Tibial nerve (tissue), 4 donors: ENCODE data around the gene KLHL9. TPM values are rescaled to one million over a fixed set of nuclear protein-coding genes. Genes with fewer than 3 reads are reported as not detected.
"Not testable (repeated sequence)": the region's sequence is repeated elsewhere in the genome, so short reads cannot be mapped to it uniquely, and the experiment has no call there.

Experiments
- DNase-seq, 2 donors: peaks; one replicate each; pipeline ENCODE4 v3.0.0-alpha.2; 2019; ENCODE audit warnings: low spot score in 2 of 2
- H3K27ac ChIP-seq, 4 donors: fragments of 200-600 bp; sonication (generic) in 3 of 4; one replicate each; pipeline ENCODE4 v1.5.1; 2017 to 2019; ENCODE audit warnings: mild to moderate bottlenecking in 1 of 4
- H3K27me3 ChIP-seq, 2 donors: fragments of 200-600 bp; sonication (generic) in 1 of 2; one replicate each; pipeline versions ENCODE4 v1.5.1 to v1.6.0; 2017 to 2019
- H3K36me3 ChIP-seq, 3 donors: fragments of 200-600 bp; sonication (generic); one replicate each; pipeline ENCODE4 v1.5.1; 2018 to 2019
- H3K4me1 ChIP-seq, 4 donors: fragments of 200-600 bp; sonication (generic) in 3 of 4; one replicate each; pipeline ENCODE4 v1.5.1; 2017 to 2019
- H3K4me3 ChIP-seq, 4 donors: fragments of 200-600 bp; sonication (generic) in 3 of 4; one replicate each; pipeline ENCODE4 v1.5.1; 2017 to 2019; ENCODE audit warnings: mild to moderate bottlenecking in 1 of 4, moderate library complexity in 1 of 4
- H3K9me3 ChIP-seq, 4 donors: fragments of 200-600 bp; sonication (generic) in 3 of 4; one replicate each; pipeline ENCODE4 v1.5.1; 2017 to 2019
- EP300 ChIP-seq, 2 donors: sonication (generic); formaldehyde crosslinking; IDR thresholded peaks; one replicate each; pipeline ENCODE4 v1.6.1; 2017; ENCODE audit warnings: antibody characterized with exemption in 2 of 2, mild to moderate bottlenecking in 1 of 2
- POLR2A ChIP-seq, 2 donors: fragments of 450-650 bp; IDR thresholded peaks; one replicate each; pipeline ENCODE4 v1.6.1; 2017; ENCODE audit warnings: antibody characterized with exemption in 2 of 2, mild to moderate bottlenecking in 2 of 2, moderate library complexity in 2 of 2
- WGBS, 2 donors: methylation state at CpG; one replicate each; pipeline ENCODE4 v1.1.5; 2018; 5-methylcytosine and 5-hydroxymethylcytosine counted together
- total RNA-seq, 4 donors: library from RNA; depleted of rRNA; stranded (reverse); fragments of >200 nt; gene quantifications; one replicate each; pipeline ENCODE4 v1.1.0, GENCODE V29; 2016
- TF ChIP-seq, protein P1 (sequence below), 5 experiments: fragments of 200-600 bp in 3 of 5; fragments of 450-650 bp in 2 of 5; sonication (generic) in 3 of 5; IDR thresholded peaks; one replicate each; pipeline ENCODE4 v1.5.1; 2016 to 2019; ENCODE audit warnings: antibody characterized with exemption in 5 of 5, mild to moderate bottlenecking in 3 of 5, moderate library complexity in 2 of 5

KLHL9 gene, protein sequence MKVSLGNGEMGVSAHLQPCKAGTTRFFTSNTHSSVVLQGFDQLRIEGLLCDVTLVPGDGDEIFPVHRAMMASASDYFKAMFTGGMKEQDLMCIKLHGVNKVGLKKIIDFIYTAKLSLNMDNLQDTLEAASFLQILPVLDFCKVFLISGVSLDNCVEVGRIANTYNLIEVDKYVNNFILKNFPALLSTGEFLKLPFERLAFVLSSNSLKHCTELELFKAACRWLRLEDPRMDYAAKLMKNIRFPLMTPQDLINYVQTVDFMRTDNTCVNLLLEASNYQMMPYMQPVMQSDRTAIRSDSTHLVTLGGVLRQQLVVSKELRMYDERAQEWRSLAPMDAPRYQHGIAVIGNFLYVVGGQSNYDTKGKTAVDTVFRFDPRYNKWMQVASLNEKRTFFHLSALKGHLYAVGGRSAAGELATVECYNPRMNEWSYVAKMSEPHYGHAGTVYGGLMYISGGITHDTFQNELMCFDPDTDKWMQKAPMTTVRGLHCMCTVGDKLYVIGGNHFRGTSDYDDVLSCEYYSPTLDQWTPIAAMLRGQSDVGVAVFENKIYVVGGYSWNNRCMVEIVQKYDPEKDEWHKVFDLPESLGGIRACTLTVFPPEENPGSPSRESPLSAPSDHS
- 10 to 100 TPM; 19.8 to 30.2 (median 25.7) TPM for total RNA-seq

DNA sequence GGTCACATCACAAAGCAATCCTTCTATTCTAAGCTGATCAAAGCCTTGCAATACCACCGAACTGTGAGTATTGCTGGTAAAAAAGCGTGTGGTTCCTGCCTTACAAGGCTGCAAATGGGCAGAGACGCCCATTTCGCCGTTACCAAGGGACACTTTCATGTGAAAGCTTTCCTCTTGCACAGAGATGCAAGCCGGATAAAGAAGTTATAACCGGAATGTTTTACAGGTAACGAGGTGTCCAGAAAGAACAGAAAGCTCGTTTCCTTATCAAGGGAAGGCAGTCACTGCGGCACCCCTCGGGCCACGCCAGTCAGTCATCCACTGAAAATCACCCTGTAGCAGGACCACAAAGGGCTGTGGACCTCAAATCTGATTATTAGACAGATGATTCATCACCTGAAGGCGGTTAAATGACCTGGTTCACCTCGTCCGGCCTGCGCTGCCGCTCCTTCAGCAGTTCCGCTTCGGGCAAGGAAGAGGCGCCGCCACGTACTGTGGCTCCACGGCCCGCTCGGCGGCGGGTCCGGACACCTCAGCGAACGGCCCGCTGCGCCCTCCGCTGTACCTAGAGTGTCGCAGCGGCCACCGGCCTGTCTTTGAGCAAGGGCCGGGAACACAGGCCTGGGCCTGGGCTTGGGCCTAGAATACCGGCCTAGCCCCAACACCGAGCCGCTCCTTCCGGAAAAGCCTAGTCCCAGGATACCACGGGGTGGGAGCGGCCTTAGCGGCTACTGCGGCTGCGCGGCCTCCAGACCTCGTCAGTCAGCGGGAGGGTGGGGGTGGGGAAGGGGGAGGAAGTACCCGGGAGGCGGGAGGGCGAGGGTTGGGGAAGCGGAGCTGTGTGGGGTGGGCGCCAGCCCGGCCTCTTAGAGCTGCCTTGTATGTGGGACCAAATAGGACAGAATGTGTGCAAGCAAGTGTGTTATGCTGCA, at the start of gene KLHL9:
KLHL9 (minus strand) TSS at position 704 of the 932 bp plus-strand sequence; CDS start at position 159, 545 bp downstream.
- Histone ChIP-seq H3K4me1 (peaks cover 4 to 50% (median 24%) of the 10 kb centered on the region in 4 donors), H3K4me3 (peak within 1 kb of the TSS; percentile 68 to 92 (median 79)), H3K36me3 (no peaks in the 10 kb centered on the region), H3K27ac (peak within 1 kb of the TSS; percentile 83 to 94 (median 92)), H3K9me3 (no peaks in the 10 kb centered on the region), H3K27me3 (no peaks in the 10 kb centered on the region)
- peak in 1 of 2 donors; percentile 95 for TF ChIP-seq EP300 (IDR thresholded peaks at IDR 0.05)
- peak; percentile 42 to 72 for TF ChIP-seq POLR2A (IDR thresholded peaks at IDR 0.05)
- TF ChIP-seq, protein P1, sequence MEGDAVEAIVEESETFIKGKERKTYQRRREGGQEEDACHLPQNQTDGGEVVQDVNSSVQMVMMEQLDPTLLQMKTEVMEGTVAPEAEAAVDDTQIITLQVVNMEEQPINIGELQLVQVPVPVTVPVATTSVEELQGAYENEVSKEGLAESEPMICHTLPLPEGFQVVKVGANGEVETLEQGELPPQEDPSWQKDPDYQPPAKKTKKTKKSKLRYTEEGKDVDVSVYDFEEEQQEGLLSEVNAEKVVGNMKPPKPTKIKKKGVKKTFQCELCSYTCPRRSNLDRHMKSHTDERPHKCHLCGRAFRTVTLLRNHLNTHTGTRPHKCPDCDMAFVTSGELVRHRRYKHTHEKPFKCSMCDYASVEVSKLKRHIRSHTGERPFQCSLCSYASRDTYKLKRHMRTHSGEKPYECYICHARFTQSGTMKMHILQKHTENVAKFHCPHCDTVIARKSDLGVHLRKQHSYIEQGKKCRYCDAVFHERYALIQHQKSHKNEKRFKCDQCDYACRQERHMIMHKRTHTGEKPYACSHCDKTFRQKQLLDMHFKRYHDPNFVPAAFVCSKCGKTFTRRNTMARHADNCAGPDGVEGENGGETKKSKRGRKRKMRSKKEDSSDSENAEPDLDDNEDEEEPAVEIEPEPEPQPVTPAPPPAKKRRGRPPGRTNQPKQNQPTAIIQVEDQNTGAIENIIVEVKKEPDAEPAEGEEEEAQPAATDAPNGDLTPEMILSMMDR (IDR thresholded peaks at IDR 0.05), result no peak
- DNase-seq, result peak; percentile 80
- WGBS, 2 donors, result 0 to 4% methylated on average over 20 to 55 of the region's 55 CpGs

DNA sequence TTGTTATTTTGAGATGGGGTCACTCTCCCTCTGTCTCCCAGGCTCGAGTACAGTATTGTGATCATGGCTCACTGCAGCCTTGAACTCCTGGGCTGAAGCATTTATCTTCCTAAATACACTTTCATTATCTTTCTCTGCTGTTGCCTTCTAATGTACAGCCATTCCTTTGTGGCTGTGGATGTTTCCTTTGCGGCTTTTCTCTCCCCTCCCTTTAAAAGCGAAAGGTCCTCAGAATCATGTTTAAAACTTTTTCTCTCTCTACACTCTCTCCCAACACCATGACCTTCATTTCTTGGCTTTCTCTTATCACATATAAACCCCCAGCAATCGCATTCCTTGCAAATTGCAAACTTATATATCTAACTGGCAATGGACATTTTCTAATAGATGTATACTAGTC, 48.4 kb upstream of the KLHL9 start:
- H3K36me3 ChIP-seq, result no peaks in the 10 kb centered on the region
- H3K4me1 ChIP-seq, result peaks cover 0 to 9% (median 4%) of the 10 kb centered on the region in 4 donors
- H3K9me3 ChIP-seq, result no peaks in the 10 kb centered on the region
- 72 to 73% methylated on average over 4 of the region's 4 CpGs for WGBS, 2 donors
- H3K27ac ChIP-seq, result no peak overlapping the region
- DNase-seq, result no peak
- peaks cover 0 to 30% of the 10 kb centered on the region in 2 donors for H3K27me3 ChIP-seq
- TF ChIP-seq, protein P1 (IDR thresholded peaks at IDR 0.05), result no peak
- TF ChIP-seq EP300 (IDR thresholded peaks at IDR 0.05) (no peak), POLR2A (IDR thresholded peaks at IDR 0.05) (no peak)
- no peak overlapping the region for H3K4me3 ChIP-seq

DNA sequence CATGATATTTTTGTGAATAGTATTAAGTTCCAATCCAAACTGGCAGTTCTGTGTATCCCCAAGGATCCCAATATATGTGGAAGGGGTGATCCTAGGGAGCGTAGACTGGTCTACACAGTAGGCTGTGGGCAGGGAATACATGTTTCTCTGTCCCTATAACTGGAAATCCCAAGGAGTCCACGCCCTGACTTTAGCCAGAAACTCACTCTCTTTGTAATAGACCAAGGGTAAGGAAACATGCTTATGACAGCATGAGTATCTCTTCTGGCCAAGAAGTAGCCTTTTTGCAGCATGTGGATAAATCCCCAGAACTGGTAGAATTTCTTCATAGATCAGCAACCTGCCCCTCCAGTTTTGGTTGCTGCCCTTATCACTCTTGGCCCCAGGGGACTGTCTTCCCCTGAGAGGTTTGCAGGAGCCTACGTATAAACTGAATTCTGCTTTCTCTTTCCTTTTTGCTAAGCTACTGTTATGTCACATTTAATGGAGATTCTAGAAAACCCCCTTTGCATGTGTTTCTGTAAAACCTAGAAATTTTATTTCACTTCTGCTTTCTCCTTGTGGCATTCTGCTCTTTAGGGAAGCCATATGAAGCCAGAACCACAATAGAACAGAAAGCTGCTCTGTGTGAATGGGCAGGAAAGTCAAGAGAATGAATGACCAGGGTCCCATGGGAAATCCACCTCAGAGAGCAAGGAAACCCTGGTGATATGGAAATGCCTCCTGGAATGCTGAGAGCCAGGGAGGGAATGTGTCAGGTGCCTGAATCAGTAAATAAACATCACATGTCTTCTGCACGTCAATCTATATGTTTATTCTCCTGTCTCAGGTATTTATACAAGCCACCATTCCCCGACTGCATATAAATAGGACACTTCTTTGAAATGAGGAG, 46.5 kb upstream of the KLHL9 start:
- TF ChIP-seq, protein P1 (IDR thresholded peaks at IDR 0.05), result no peak
- TF ChIP-seq POLR2A (IDR thresholded peaks at IDR 0.05), result no peak
- TF ChIP-seq EP300 (IDR thresholded peaks at IDR 0.05), result no peak
- peak overlapping the region in 1 of 4 donors; percentile 16 for H3K4me3 ChIP-seq
- no peak for DNase-seq
- no peak overlapping the region for H3K27ac ChIP-seq
- H3K36me3 ChIP-seq, result no peaks in the 10 kb centered on the region
- peaks cover 0 to 9% (median 4%) of the 10 kb centered on the region in 4 donors for H3K4me1 ChIP-seq
- H3K9me3 ChIP-seq, result peaks cover 0 to 3% (median 0%) of the 10 kb centered on the region in 4 donors
- WGBS, 2 donors, result 49 to 52% methylated on average over 5 of the region's 5 CpGs
- peaks cover 0 to 17% of the 10 kb centered on the region in 2 donors for H3K27me3 ChIP-seq

DNA sequence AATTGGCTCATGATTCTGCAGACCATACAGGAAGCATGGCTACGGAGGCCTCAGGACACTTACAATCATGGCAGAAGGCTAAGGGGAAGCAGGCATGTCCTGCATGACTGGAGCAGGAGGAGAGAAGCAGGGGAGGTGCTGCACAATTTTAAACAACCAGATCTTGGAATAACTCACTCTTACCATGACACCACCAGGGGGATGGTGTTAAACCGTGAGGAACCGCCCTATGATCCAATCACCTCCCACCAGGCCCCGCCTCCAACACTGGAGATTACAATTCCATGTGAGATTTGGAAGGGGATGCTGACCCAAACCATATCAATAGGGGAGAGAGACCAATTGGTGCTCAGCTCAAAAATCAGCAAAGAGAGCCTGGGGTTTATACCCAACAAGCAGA, 36.3 kb upstream of the KLHL9 start:
- not testable (repeated sequence) for H3K4me3 ChIP-seq, H3K9me3 ChIP-seq, H3K36me3 ChIP-seq, H3K27ac ChIP-seq, H3K27me3 ChIP-seq, DNase-seq, H3K4me1 ChIP-seq
- 74 to 77% methylated on average over 4 of the region's 4 CpGs for WGBS, 2 donors
